NB4 (cell line): ENCODE data around the gene TJP1.

Experiments used
- POLR2A ChIP-seq: IDR thresholded peaks from 2 replicates; pipeline ENCODE4 v1.6.1; 2011; ENCODE audit warnings: mild to moderate bottlenecking; ENCODE audit not compliant: insufficient read length; ENCODE audit errors: extremely low read depth
- TF ChIP-seq, protein P1 (sequence below): IDR thresholded peaks from one replicate; pipeline ENCODE4 v1.5.1; 2012; ENCODE audit warnings: low read depth, low read length
- TF ChIP-seq, protein P2 (sequence below): IDR thresholded peaks from 2 replicates; pipeline ENCODE4 v1.6.1; 2011; ENCODE audit warnings: low read depth, low read length

DNA sequence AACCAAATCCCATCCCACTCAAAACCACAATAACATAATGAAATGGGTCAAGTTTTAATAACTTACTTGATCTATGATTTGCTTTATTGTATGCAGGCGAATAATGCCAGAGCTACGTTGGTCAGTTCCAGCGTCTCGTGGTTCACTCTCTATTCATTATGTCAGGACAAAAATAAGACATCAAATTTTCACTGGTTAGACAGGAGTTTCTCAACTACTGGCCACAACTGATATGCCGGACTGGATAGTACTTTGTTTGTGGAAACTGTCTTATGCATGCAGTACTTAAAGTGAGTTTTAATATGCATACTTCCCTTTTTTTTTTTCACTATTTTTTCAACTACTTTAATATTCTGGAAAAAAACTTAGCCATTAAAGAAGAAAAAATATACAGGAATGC, 94.4 kb downstream of the TJP1 start:
- TF ChIP-seq, protein P1, sequence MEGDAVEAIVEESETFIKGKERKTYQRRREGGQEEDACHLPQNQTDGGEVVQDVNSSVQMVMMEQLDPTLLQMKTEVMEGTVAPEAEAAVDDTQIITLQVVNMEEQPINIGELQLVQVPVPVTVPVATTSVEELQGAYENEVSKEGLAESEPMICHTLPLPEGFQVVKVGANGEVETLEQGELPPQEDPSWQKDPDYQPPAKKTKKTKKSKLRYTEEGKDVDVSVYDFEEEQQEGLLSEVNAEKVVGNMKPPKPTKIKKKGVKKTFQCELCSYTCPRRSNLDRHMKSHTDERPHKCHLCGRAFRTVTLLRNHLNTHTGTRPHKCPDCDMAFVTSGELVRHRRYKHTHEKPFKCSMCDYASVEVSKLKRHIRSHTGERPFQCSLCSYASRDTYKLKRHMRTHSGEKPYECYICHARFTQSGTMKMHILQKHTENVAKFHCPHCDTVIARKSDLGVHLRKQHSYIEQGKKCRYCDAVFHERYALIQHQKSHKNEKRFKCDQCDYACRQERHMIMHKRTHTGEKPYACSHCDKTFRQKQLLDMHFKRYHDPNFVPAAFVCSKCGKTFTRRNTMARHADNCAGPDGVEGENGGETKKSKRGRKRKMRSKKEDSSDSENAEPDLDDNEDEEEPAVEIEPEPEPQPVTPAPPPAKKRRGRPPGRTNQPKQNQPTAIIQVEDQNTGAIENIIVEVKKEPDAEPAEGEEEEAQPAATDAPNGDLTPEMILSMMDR = no peak
- no peak for TF ChIP-seq POLR2A
- TF ChIP-seq, protein P2, sequence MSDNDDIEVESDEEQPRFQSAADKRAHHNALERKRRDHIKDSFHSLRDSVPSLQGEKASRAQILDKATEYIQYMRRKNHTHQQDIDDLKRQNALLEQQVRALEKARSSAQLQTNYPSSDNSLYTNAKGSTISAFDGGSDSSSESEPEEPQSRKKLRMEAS = no peak
